HEK293 (cell line): ENCODE data around the gene EFCAB6.

Experiments
- CTCF ChIA-PET: fragments of 350-600 bp; formaldehyde crosslinking; extraction: SDS; loops from one replicate; lab custom pipeline; 2021; ENCODE audit warnings: antibody characterized with exemption; lab: Yijun Ruan, JAX
- POLR2A ChIA-PET: fragments of 300-600 bp; formaldehyde crosslinking; extraction: SDS; loops from one replicate; lab custom pipeline; 2020; ENCODE audit warnings: antibody characterized with exemption, inconsistent platforms; lab: Yijun Ruan, JAX
- H3K27ac ChIP-seq: fragments of 200-500 bp; sonication (Bioruptor generic); 2 replicates; pipeline ENCODE4 v1.5.1; 2014; ENCODE audit warnings: low read depth, low read length, control low read depth, inconsistent platforms; ENCODE audit errors: extremely low read depth
- H3K36me3 ChIP-seq, 2 experiments: fragments of 200-500 bp in 1 of 2; sonication (Bioruptor generic) in 1 of 2; 1 replicate in 1 of 2; 2 replicates in 1 of 2; pipeline ENCODE4 v1.5.1; 2014 to 2017; ENCODE audit warnings: inconsistent platforms in 2 of 2, low read length in 2 of 2; ENCODE audit not compliant: control insufficient read depth in 2 of 2, insufficient read depth in 1 of 2
- H3K4me1 ChIP-seq: fragments of 200-500 bp; sonication (Bioruptor generic); 2 replicates; pipeline ENCODE4 v1.5.1; 2014; ENCODE audit warnings: mild to moderate bottlenecking, low read length, inconsistent platforms; ENCODE audit not compliant: control insufficient read depth, insufficient read depth
- H3K4me3 ChIP-seq: 2 replicates; pipeline ENCODE4 v1.5.1; 2011; ENCODE audit warnings: low read depth, mild to moderate bottlenecking, control low read depth, low read length, moderate library complexity
- H3K9me3 ChIP-seq: fragments of 200-500 bp; sonication (Bioruptor generic); 2 replicates; pipeline ENCODE4 v1.5.1; 2014; ENCODE audit warnings: low read depth, low read length, inconsistent platforms; ENCODE audit not compliant: control insufficient read depth, insufficient read depth
- HOXD13 ChIP-seq: sonication (generic); formaldehyde crosslinking; IDR thresholded peaks from 2 replicates; pipeline ENCODE4 v1.8.0; 2022; ENCODE audit warnings: missing genetic modification reagents, borderline replicate concordance
- OVOL3 ChIP-seq: fragments of 450-650 bp; formaldehyde crosslinking; IDR thresholded peaks from 2 replicates; pipeline ENCODE4 v1.5.1; 2016; ENCODE audit warnings: missing biosample characterization, missing genetic modification characterization
- PRDM1 ChIP-seq: fragments of 450-650 bp; formaldehyde crosslinking; IDR thresholded peaks from 2 replicates; pipeline ENCODE4; 2016; ENCODE audit warnings: missing biosample characterization, missing genetic modification characterization
- SP7 ChIP-seq: fragments of 450-650 bp; formaldehyde crosslinking; IDR thresholded peaks from 2 replicates; pipeline ENCODE4 v1.5.1; 2016; ENCODE audit warnings: missing biosample characterization, missing genetic modification characterization
- TRIM28 ChIP-seq: IDR thresholded peaks from 2 replicates; pipeline ENCODE4 v1.6.1; 2011; ENCODE audit warnings: low read length, control low read depth, borderline replicate concordance
- ZBTB21 ChIP-seq: fragments of 450-650 bp; formaldehyde crosslinking; IDR thresholded peaks from 2 replicates; pipeline ENCODE4 v1.5.1; 2017; ENCODE audit warnings: missing biosample characterization, missing genetic modification characterization
- ZBTB48 ChIP-seq: fragments of 450-650 bp; formaldehyde crosslinking; IDR thresholded peaks from 2 replicates; pipeline ENCODE4 v1.5.1; 2016; ENCODE audit warnings: missing biosample characterization, missing genetic modification characterization
- ZFP3 ChIP-seq: fragments of 450-650 bp; formaldehyde crosslinking; IDR thresholded peaks from 2 replicates; pipeline ENCODE4 v1.5.1; 2016; ENCODE audit warnings: low read depth, missing biosample characterization, missing genetic modification characterization
- ZNF133 ChIP-seq: fragments of 450-650 bp; formaldehyde crosslinking; IDR thresholded peaks from 2 replicates; pipeline ENCODE4 v1.5.1; 2016; ENCODE audit warnings: missing biosample characterization, missing genetic modification characterization
- ZNF184 ChIP-seq: fragments of 450-650 bp; IDR thresholded peaks from 2 replicates; pipeline ENCODE4 v1.5.1; 2018; ENCODE audit warnings: missing biosample characterization, mild to moderate bottlenecking, missing genetic modification characterization
- ZNF223 ChIP-seq: fragments of 450-650 bp; formaldehyde crosslinking; IDR thresholded peaks from 2 replicates; pipeline ENCODE4 v1.5.1; 2016; ENCODE audit warnings: missing biosample characterization, missing genetic modification characterization
- ZNF426 ChIP-seq: fragments of 450-650 bp; formaldehyde crosslinking; IDR thresholded peaks from 2 replicates; pipeline ENCODE4 v1.5.1; 2017; ENCODE audit warnings: missing biosample characterization, missing genetic modification characterization, mild to moderate bottlenecking, inconsistent platforms, moderate library complexity
- ZNF529 ChIP-seq: fragments of 450-650 bp; formaldehyde crosslinking; IDR thresholded peaks from 2 replicates; pipeline ENCODE4 v1.5.1; 2017; ENCODE audit warnings: missing genetic modification characterization, missing biosample characterization; ENCODE audit not compliant: insufficient replicate concordance
- ZNF560 ChIP-seq: fragments of 450-650 bp; formaldehyde crosslinking; IDR thresholded peaks from 2 replicates; pipeline ENCODE4 v1.5.1; 2017; ENCODE audit warnings: missing biosample characterization, missing genetic modification characterization, borderline replicate concordance
- ZNF571 ChIP-seq: fragments of 450-650 bp; formaldehyde crosslinking; IDR thresholded peaks from 2 replicates; pipeline ENCODE4 v1.5.0; 2017; ENCODE audit warnings: missing biosample characterization, missing genetic modification characterization
- ZNF658 ChIP-seq: fragments of 450-650 bp; formaldehyde crosslinking; IDR thresholded peaks from 2 replicates; pipeline ENCODE4; 2016; ENCODE audit warnings: missing biosample characterization, missing genetic modification characterization
- ZSCAN30 ChIP-seq: fragments of 450-650 bp; IDR thresholded peaks from 2 replicates; pipeline ENCODE4 v1.5.1; 2018; ENCODE audit warnings: missing biosample characterization, mild to moderate bottlenecking, missing genetic modification characterization, moderate library complexity
- TF ChIP-seq, protein P1 (sequence below): fragments of 450-650 bp; formaldehyde crosslinking; IDR thresholded peaks from 2 replicates; pipeline ENCODE4 v1.5.1; 2016; ENCODE audit warnings: missing biosample characterization, missing genetic modification characterization
- TF ChIP-seq, protein P2 (sequence below): fragments of 450-650 bp; formaldehyde crosslinking; IDR thresholded peaks from 2 replicates; pipeline ENCODE4 v1.5.1; 2016; ENCODE audit warnings: missing biosample characterization, missing genetic modification characterization
- TF ChIP-seq, protein P3 (sequence below): fragments of 450-650 bp; formaldehyde crosslinking; optimal IDR thresholded peaks from 2 replicates; pipeline ENCODE3; 2016; ENCODE audit warnings: missing biosample characterization, mild to moderate bottlenecking, missing genetic modification characterization
- TF ChIP-seq, protein P4 (sequence below): sonication (generic); formaldehyde crosslinking; IDR thresholded peaks from 2 replicates; pipeline ENCODE4 v1.8.1; 2022; ENCODE audit warnings: mild to moderate bottlenecking, moderate library complexity, missing genetic modification reagents
- TF ChIP-seq, protein P5 (sequence below): fragments of 450-650 bp; formaldehyde crosslinking; IDR thresholded peaks from 2 replicates; pipeline ENCODE4 v1.5.1; 2016; ENCODE audit warnings: missing biosample characterization, missing genetic modification characterization
- TF ChIP-seq, protein P6 (sequence below): fragments of 450-650 bp; formaldehyde crosslinking; IDR thresholded peaks from 2 replicates; pipeline ENCODE4 v1.5.1; 2017; ENCODE audit warnings: missing biosample characterization, missing genetic modification characterization

The EFCAB6 gene

DNA sequence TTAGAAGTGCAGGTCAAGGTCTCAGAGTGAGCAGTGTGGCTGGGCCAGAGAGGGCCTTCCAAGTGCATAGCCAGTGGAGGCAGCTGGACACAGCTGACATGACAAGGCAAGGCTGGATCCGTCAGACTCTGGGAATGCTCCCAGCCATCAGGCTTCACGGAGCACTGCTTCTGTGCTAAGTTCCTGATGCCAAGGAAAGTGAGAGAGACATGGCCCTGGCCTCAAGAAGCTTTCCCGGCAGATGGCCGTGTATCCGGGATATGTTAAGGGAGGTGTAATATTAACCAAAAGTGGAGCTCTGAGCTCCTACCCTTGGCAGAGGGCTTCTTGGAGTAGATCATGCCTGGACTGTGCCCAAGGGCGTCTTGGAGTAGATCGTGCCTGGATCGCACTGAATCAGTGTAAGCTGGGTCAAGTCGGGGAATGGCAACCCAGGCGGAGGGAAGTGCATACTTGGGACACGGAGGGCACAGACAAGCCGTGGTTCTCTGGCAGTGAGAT lies 7.4 kb upstream of the EFCAB6 start:
- H3K4me3 ChIP-seq: no peak overlapping the region
- H3K4me1 ChIP-seq: no peaks in the 10 kb centered on the region
- H3K27ac ChIP-seq: no peak overlapping the region
- POLR2A ChIA-PET: no interaction called here
- no peaks in the 10 kb centered on the region for H3K9me3 ChIP-seq
- peaks cover 0 to 7% of the 10 kb centered on the region in 2 experiments; a peak in 2 of 3 replicates for H3K36me3 ChIP-seq
- TF ChIP-seq, protein P1, sequence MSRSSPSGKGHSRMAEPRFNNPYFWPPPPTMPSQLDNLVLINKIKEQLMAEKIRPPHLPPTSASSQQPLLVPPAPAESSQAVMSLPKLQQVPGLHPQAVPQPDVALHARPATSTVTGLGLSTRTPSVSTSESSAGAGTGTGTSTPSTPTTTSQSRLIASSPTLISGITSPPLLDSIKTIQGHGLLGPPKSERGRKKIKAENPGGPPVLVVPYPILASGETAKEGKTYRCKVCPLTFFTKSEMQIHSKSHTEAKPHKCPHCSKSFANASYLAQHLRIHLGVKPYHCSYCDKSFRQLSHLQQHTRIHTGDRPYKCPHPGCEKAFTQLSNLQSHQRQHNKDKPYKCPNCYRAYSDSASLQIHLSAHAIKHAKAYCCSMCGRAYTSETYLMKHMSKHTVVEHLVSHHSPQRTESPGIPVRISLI: no peak
- TF ChIP-seq PRDM1 (tag by site-specific recombination): no peak
- CTCF ChIA-PET: no interaction called here

DNA sequence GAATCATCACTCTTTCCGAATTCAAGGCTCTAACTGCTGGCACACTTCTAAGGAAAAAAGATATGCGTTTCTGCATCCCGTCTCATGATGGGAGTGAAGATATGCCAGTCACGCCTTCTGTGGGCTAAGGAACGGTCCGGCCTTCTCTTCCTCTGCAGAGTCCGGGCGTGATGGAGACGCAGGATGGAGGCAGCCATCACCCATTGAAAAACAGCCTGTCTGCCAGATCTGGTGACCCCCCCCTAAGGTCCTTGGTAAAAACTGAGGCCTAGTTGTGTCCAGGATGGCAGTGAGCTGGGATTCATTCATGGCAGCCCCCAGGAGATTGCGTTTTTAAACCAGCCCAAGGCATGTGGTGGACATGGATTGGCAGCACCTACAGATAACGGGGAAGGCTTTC lies 6.9 kb upstream of the EFCAB6 start:
- POLR2A ChIA-PET: no interaction called here
- no peaks in the 10 kb centered on the region for H3K9me3 ChIP-seq
- H3K36me3 ChIP-seq: peaks cover 0 to 11% of the 10 kb centered on the region in 2 experiments; a peak in 2 of 3 replicates
- H3K27ac ChIP-seq: no peak overlapping the region
- H3K4me3 ChIP-seq: no peak overlapping the region
- H3K4me1 ChIP-seq: no peaks in the 10 kb centered on the region
- TF ChIP-seq ZNF133 (tag by site-specific recombination) (no peak), ZBTB48 (tag by site-specific recombination) (no peak), ZFP3 (tag by site-specific recombination) (no peak), ZNF571 (tag by site-specific recombination) (no peak), ZBTB21 (no peak), ZNF529 (tag by site-specific recombination) (no peak), ZNF426 (tag by site-specific recombination) (no peak), OVOL3 (tag by site-specific recombination) (no peak), ZNF560 (tag by site-specific recombination) (no peak), ZNF658 (tag by site-specific recombination) (no peak), ZNF223 (no peak)
- TF ChIP-seq, protein P2, sequence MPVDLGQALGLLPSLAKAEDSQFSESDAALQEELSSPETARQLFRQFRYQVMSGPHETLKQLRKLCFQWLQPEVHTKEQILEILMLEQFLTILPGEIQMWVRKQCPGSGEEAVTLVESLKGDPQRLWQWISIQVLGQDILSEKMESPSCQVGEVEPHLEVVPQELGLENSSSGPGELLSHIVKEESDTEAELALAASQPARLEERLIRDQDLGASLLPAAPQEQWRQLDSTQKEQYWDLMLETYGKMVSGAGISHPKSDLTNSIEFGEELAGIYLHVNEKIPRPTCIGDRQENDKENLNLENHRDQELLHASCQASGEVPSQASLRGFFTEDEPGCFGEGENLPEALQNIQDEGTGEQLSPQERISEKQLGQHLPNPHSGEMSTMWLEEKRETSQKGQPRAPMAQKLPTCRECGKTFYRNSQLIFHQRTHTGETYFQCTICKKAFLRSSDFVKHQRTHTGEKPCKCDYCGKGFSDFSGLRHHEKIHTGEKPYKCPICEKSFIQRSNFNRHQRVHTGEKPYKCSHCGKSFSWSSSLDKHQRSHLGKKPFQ: no peak
- TF ChIP-seq, protein P3, sequence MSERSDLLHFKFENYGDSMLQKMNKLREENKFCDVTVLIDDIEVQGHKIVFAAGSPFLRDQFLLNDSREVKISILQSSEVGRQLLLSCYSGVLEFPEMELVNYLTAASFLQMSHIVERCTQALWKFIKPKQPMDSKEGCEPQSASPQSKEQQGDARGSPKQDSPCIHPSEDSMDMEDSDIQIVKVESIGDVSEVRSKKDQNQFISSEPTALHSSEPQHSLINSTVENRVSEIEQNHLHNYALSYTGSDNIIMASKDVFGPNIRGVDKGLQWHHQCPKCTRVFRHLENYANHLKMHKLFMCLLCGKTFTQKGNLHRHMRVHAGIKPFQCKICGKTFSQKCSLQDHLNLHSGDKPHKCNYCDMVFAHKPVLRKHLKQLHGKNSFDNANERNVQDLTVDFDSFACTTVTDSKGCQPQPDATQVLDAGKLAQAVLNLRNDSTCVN (tag by site-specific recombination): no peak
- TF ChIP-seq, all 188 proteins: peak for 0
- CTCF ChIA-PET: no interaction called here

DNA sequence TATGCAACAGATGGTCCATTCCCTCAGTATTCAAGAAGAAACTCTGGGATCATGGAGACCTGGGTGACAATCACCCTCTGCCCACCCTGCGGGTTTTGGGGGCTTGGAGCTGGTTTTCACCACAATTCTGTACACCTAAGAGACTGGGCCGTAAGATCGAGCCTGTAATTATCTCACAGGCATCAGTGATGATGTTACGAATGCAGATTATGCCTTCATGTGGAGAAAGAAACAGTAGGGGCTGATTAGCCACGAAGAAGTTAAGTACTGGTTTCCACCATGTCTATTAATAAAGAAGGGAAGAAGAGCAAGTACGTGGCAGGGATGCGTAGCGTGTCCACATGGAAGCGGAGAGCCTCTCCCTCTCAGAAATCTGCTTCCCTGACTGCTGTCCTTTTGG lies 5.3 kb upstream of the EFCAB6 start:
- Histone ChIP-seq H3K9me3 (no peaks in the 10 kb centered on the region), H3K27ac (no peak overlapping the region), H3K36me3 (peaks cover 0 to 12% of the 10 kb centered on the region in 2 experiments; a peak in 2 of 3 replicates), H3K4me1 (peaks cover 3% of the 10 kb centered on the region; the same call in 1 of the 2 replicates), H3K4me3 (no peak overlapping the region)
- ChIA-PET POLR2A (no interaction called here), CTCF (interaction anchor here (0.6 kb wide), 1 partner anchor 141 kb away, joined by 5 read pairs; no protein-coding TSS in a partner anchor)
- TF ChIP-seq ZSCAN30 (tag by site-specific recombination) (no peak), ZBTB48 (tag by site-specific recombination) (no peak), HOXD13 (CRISPR knock-in tag) (no peak), TRIM28 (no peak), ZNF184 (no peak), SP7 (no peak)
- TF ChIP-seq, protein P4, sequence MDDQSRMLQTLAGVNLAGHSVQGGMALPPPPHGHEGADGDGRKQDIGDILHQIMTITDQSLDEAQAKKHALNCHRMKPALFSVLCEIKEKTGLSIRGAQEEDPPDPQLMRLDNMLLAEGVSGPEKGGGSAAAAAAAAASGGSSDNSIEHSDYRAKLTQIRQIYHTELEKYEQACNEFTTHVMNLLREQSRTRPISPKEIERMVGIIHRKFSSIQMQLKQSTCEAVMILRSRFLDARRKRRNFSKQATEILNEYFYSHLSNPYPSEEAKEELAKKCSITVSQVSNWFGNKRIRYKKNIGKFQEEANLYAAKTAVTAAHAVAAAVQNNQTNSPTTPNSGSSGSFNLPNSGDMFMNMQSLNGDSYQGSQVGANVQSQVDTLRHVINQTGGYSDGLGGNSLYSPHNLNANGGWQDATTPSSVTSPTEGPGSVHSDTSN: no peak
- TF ChIP-seq, protein P5, sequence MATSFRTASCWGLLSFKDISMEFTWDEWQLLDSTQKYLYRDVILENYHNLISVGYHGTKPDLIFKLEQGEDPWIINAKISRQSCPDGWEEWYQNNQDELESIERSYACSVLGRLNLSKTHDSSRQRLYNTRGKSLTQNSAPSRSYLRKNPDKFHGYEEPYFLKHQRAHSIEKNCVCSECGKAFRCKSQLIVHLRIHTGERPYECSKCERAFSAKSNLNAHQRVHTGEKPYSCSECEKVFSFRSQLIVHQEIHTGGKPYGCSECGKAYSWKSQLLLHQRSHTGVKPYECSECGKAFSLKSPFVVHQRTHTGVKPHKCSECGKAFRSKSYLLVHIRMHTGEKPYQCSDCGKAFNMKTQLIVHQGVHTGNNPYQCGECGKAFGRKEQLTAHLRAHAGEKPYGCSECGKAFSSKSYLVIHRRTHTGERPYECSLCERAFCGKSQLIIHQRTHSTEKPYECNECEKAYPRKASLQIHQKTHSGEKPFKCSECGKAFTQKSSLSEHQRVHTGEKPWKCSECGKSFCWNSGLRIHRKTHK: no peak
- TF ChIP-seq, protein P6, sequence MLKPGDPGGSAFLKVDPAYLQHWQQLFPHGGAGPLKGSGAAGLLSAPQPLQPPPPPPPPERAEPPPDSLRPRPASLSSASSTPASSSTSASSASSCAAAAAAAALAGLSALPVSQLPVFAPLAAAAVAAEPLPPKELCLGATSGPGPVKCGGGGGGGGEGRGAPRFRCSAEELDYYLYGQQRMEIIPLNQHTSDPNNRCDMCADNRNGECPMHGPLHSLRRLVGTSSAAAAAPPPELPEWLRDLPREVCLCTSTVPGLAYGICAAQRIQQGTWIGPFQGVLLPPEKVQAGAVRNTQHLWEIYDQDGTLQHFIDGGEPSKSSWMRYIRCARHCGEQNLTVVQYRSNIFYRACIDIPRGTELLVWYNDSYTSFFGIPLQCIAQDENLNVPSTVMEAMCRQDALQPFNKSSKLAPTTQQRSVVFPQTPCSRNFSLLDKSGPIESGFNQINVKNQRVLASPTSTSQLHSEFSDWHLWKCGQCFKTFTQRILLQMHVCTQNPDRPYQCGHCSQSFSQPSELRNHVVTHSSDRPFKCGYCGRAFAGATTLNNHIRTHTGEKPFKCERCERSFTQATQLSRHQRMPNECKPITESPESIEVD: no peak
